MM.1S (cell line): ENCODE measurements around the gene MAPKAP1.

Experiments
- DNase-seq: peaks from one replicate; pipeline ENCODE4 v3.0.0-alpha.2; 2015
- H2AFZ ChIP-seq: fragments of 300-600 bp; sonication (generic); 2 replicates; pipeline ENCODE4 v1.6.0; 2016; ENCODE audit warnings: antibody characterized with exemption, low read length
- H3F3A ChIP-seq: fragments of 300-600 bp; sonication (generic); 2 replicates; pipeline ENCODE4 v1.6.1; 2016; ENCODE audit warnings: mild to moderate bottlenecking, antibody characterized with exemption, low read length, moderate library complexity, mixed read lengths; ENCODE audit not compliant: insufficient read depth
- H3K27ac ChIP-seq: fragments of 300-600 bp; sonication (generic); 2 replicates; pipeline ENCODE4 v1.5.1; 2016; ENCODE audit warnings: mild to moderate bottlenecking, low read length
- H3K27me3 ChIP-seq: fragments of 300-600 bp; sonication (generic); replicated peaks from 2 replicates; pipeline ENCODE4 v1.6.0; 2016; ENCODE audit warnings: low read length; ENCODE audit not compliant: insufficient read depth
- H3K36me3 ChIP-seq: fragments of 300-600 bp; sonication (generic); replicated peaks from 2 replicates; pipeline ENCODE4 v1.6.1; 2016; ENCODE audit warnings: mild to moderate bottlenecking, low read length, mixed read lengths; ENCODE audit not compliant: insufficient read depth
- H3K4me1 ChIP-seq: fragments of 300-600 bp; sonication (generic); 2 replicates; pipeline ENCODE4 v1.6.1; 2016; ENCODE audit warnings: low read length, mixed read lengths
- H3K4me2 ChIP-seq: fragments of 300-600 bp; sonication (generic); 2 replicates; pipeline ENCODE4 v1.6.0; 2016; ENCODE audit warnings: low read depth, low read length
- H3K4me3 ChIP-seq: fragments of 300-600 bp; sonication (generic); 2 replicates; pipeline ENCODE4 v1.5.1; 2016; ENCODE audit warnings: low read length, mixed read lengths
- H3K79me2 ChIP-seq: fragments of 300-600 bp; sonication (generic); 2 replicates; pipeline ENCODE4 v1.6.1; 2016; ENCODE audit warnings: mixed run types, low read length, mixed read lengths
- H3K9ac ChIP-seq: fragments of 300-600 bp; sonication (generic); 2 replicates; pipeline ENCODE4 v1.6.1; 2016; ENCODE audit warnings: low read length, mixed read lengths
- H3K9me2 ChIP-seq: fragments of 300-600 bp; sonication (generic); replicated peaks from 2 replicates; pipeline ENCODE4 v1.6.1; 2016; ENCODE audit warnings: mild to moderate bottlenecking, low read length, mixed read lengths; ENCODE audit not compliant: insufficient read depth
- H3K9me3 ChIP-seq: fragments of 300-600 bp; sonication (generic); replicated peaks from 2 replicates; pipeline ENCODE4 v1.6.1; 2016; ENCODE audit warnings: mild to moderate bottlenecking, low read length, mixed read lengths; ENCODE audit not compliant: insufficient read depth
- H4K20me1 ChIP-seq: fragments of 300-600 bp; sonication (generic); 2 replicates; pipeline ENCODE4 v1.6.1; 2016; ENCODE audit warnings: mild to moderate bottlenecking, low read length, moderate library complexity, mixed read lengths; ENCODE audit not compliant: insufficient read depth
- CTCF ChIP-seq: fragments of 300-600 bp; sonication (generic); IDR thresholded peaks from 2 replicates; pipeline ENCODE4 v1.5.1; 2016; ENCODE audit warnings: antibody characterized with exemption, low read length, mixed read lengths
- EZH2 ChIP-seq: fragments of 300-600 bp; sonication (generic); optimal IDR thresholded peaks from 2 replicates; pipeline ENCODE3; 2017; ENCODE audit warnings: low read depth, mild to moderate bottlenecking, antibody characterized with exemption, low read length, mixed read lengths
- EZH2phosphoT487 ChIP-seq: fragments of 300-600 bp; sonication (generic); IDR thresholded peaks from 2 replicates; pipeline ENCODE4 v1.6.1; 2018; ENCODE audit warnings: antibody characterized with exemption, low read length

The MAPKAP1 gene

GRCh38 chr9:125745682-125746016 lies 38.6 kb upstream of the MAPKAP1 start:
- no peaks in the 10 kb centered on the region for H3K36me3 ChIP-seq
- H3K4me1 ChIP-seq: peaks cover 8% of the 10 kb centered on the region
- peak overlapping the region; percentile 6; the same call in 1 of the 2 replicates for H3K9ac ChIP-seq
- H3K79me2 ChIP-seq: 0 out of 2 replicates have a peak, but pooled peaks cover 6% of the 10 kb centered on the region
- H3K4me3 ChIP-seq: peak overlapping the region; percentile 49
- no peaks in the 10 kb centered on the region for H3K9me2 ChIP-seq
- no peaks in the 10 kb centered on the region for H4K20me1 ChIP-seq
- no peak for DNase-seq
- 0 out of 2 replicates have a peak, but pooled peaks cover 4% of the 10 kb centered on the region for H3K27me3 ChIP-seq
- no peaks in the 10 kb centered on the region for H3F3A ChIP-seq
- H2AFZ ChIP-seq: peak overlapping the region; percentile 53
- H3K9me3 ChIP-seq: no peaks in the 10 kb centered on the region
- TF ChIP-seq EZH2phosphoT487: no peak
- no peak for TF ChIP-seq CTCF
- TF ChIP-seq EZH2: no peak
- H3K4me2 ChIP-seq: peak overlapping the region; percentile 90
- H3K27ac ChIP-seq: no peak overlapping the region; the same call in 1 of the 2 replicates

- no peak overlapping the region for H3K4me2 ChIP-seq
- no peak overlapping the region for H2AFZ ChIP-seq
- H3K27me3 ChIP-seq: 0 out of 2 replicates have a peak, but pooled peaks cover 4% of the 10 kb centered on the region
- DNase-seq: no peak
- 0 out of 2 replicates have a peak, but pooled peaks cover 6% of the 10 kb centered on the region for H3K79me2 ChIP-seq
- H3K9ac ChIP-seq: no peak overlapping the region
- H3F3A ChIP-seq: no peaks in the 10 kb centered on the region
- no peak overlapping the region for H3K27ac ChIP-seq
- no peaks in the 10 kb centered on the region for H4K20me1 ChIP-seq
- H3K9me2 ChIP-seq: no peaks in the 10 kb centered on the region
- no peaks in the 10 kb centered on the region for H3K9me3 ChIP-seq
- no peaks in the 10 kb centered on the region for H3K36me3 ChIP-seq
- TF ChIP-seq CTCF (no peak), EZH2phosphoT487 (no peak), EZH2 (no peak)
- no peak overlapping the region for H3K4me3 ChIP-seq
- peaks cover 8% of the 10 kb centered on the region for H3K4me1 ChIP-seq
Measured at GRCh38 chr9:125745018-125745417, 38.0 kb upstream of the MAPKAP1 start.

GRCh38 chr9:125744616-125745015 lies 37.6 kb upstream of the MAPKAP1 start:
- H3K79me2 ChIP-seq: 0 out of 2 replicates have a peak, but pooled peaks cover 6% of the 10 kb centered on the region
- H3F3A ChIP-seq: no peaks in the 10 kb centered on the region
- DNase-seq: no peak
- H3K9ac ChIP-seq: no peak overlapping the region
- no peaks in the 10 kb centered on the region for H3K9me3 ChIP-seq
- no peak for TF ChIP-seq EZH2
- no peak for TF ChIP-seq CTCF
- TF ChIP-seq EZH2phosphoT487: no peak
- H2AFZ ChIP-seq: no peak overlapping the region
- peaks cover 8% of the 10 kb centered on the region for H3K4me1 ChIP-seq
- H3K4me2 ChIP-seq: no peak overlapping the region
- no peak overlapping the region for H3K27ac ChIP-seq
- no peak overlapping the region for H3K4me3 ChIP-seq
- no peaks in the 10 kb centered on the region for H4K20me1 ChIP-seq
- no peaks in the 10 kb centered on the region for H3K36me3 ChIP-seq
- H3K9me2 ChIP-seq: no peaks in the 10 kb centered on the region
- H3K27me3 ChIP-seq: 0 out of 2 replicates have a peak, but pooled peaks cover 4% of the 10 kb centered on the region
